Measurements from ENCODE around the gene LRIG2.
"Not testable (repeated sequence)": the region's sequence is repeated elsewhere in the genome, so short reads cannot be mapped to it uniquely, and the experiment has no call there.

LRIG2 gene

GRCh38 chr1:113058941-113059706 is 13.9 kb upstream of the LRIG2 start:
- no peak for DNase-seq

GRCh38 chr1:113063456-113063855 is 9.5 kb upstream of the LRIG2 start:
- DNase-seq, result not testable (repeated sequence)

- no peak for DNase-seq
Observed at GRCh38 chr1:113072141-113072756, 749 bp upstream of the LRIG2 start.

GRCh38 chr1:113073479-113073950 is 517 bp downstream of the LRIG2 start:
- no peak for DNase-seq

- no peak for DNase-seq
Observed at GRCh38 chr1:113074237-113074636, 1.2 kb downstream of the LRIG2 start.

- DNase-seq, result not testable (repeated sequence)
Observed at GRCh38 chr1:113077978-113078377, 5.0 kb downstream of the LRIG2 start.

GRCh38 chr1:113086541-113086940 is 13.5 kb downstream of the LRIG2 start:
- DNase-seq, result no peak

- DNase-seq, result no peak
Observed at GRCh38 chr1:113088972-113089371, 16.0 kb downstream of the LRIG2 start.

- no peak for DNase-seq
Observed at GRCh38 chr1:113090051-113090450, 17.1 kb downstream of the LRIG2 start.

- DNase-seq, result no peak
Observed at GRCh38 chr1:113091988-113092594, 19.1 kb downstream of the LRIG2 start.

GRCh38 chr1:113094506-113094905 is 21.5 kb downstream of the LRIG2 start:
- no peak for DNase-seq

- DNase-seq, result no peak
Observed at GRCh38 chr1:113095790-113096455, 22.9 kb downstream of the LRIG2 start.

GRCh38 chr1:113096493-113096892 is 23.5 kb downstream of the LRIG2 start:
- DNase-seq, result no peak

GRCh38 chr1:113101588-113101987 is 28.6 kb downstream of the LRIG2 start:
- no peak for DNase-seq

- DNase-seq, result no peak
Observed at GRCh38 chr1:113103048-113103447, 30.1 kb downstream of the LRIG2 start.

- no peak for DNase-seq
Observed at GRCh38 chr1:113103977-113104376, 31.0 kb downstream of the LRIG2 start.

GRCh38 chr1:113106910-113107309 is 33.9 kb downstream of the LRIG2 start:
- DNase-seq, result no peak

GRCh38 chr1:113109908-113110554 is 37.0 kb downstream of the LRIG2 start:
- no peak for DNase-seq

GRCh38 chr1:113118266-113118665 is 45.3 kb downstream of the LRIG2 start:
- DNase-seq, result no peak

GRCh38 chr1:113123737-113124136 is 50.7 kb downstream of the LRIG2 start:
- DNase-seq, result no peak

- no peak for DNase-seq
Observed at GRCh38 chr1:113124366-113124765, 51.4 kb downstream of the LRIG2 start.

GRCh38 chr1:113125517-113125916 is 52.5 kb downstream of the LRIG2 start:
- no peak for DNase-seq

GRCh38 chr1:113126207-113126606 is 53.2 kb downstream of the LRIG2 start:
- no peak for DNase-seq

All from activated naive CD4-positive, alpha-beta T cell treated with Interleukin-2 at 50 U/mL for 16 hours (primary cell).